ENCODE results near the gene MYRFL.

- TF ChIP-seq TSHZ2 (CRISPR knock-in tag; IDR thresholded peaks at IDR 0.05) (no peak), ZNF565 (CRISPR knock-in tag; conservative IDR thresholded peaks at IDR 0.05; ENCODE audit: low read depth) (no peak), ZC3H10 (CRISPR knock-in tag; IDR thresholded peaks at IDR 0.05) (no peak), GLIS3 (CRISPR knock-in tag; IDR thresholded peaks at IDR 0.05) (no peak), SNAI2 (CRISPR knock-in tag; IDR thresholded peaks at IDR 0.05) (no peak), OSR1 (CRISPR knock-in tag; IDR thresholded peaks at IDR 0.05) (no peak), ZFP3 (CRISPR knock-in tag; IDR thresholded peaks at IDR 0.05) (no peak), CREB5 (CRISPR knock-in tag; IDR thresholded peaks at IDR 0.05; ENCODE audit: low read depth) (no peak)
Observed at GRCh38 chr12:69952890-69953289, 127.9 kb downstream of the MYRFL start.
